ENCODE results near the gene ZBP1. TPM values are rescaled to one million over a fixed set of nuclear protein-coding genes. Genes with fewer than 3 reads are reported as not detected.

ZBP1 gene
- total and polyA plus RNA-seq, 10 of the 15 experiments (the other 5 are each of a cell fraction or from before 2014, with no cell fraction given) = 0.93 to 10.6 (median 4.8) TPM

GRCh38 chr20:57656252-57656820, 36.1 kb upstream of the ZBP1 start:
- H3K27ac ChIP-seq (ENCODE audit: control insufficient read depth, insufficient read depth) = no peak overlapping the region
- H3K4me3 ChIP-seq = no peak overlapping the region
- in situ Hi-C loops (cut with MboI) = loop anchor here (5.0 kb wide), 1 partner anchor 526 kb away; no protein-coding TSS in a partner anchor
- H2AFZ ChIP-seq (ENCODE audit: control insufficient read depth, low read depth, low read length) = no peak overlapping the region
- H4K20me1 ChIP-seq (ENCODE audit: control insufficient read depth, insufficient read depth) = no peaks in the 10 kb centered on the region
- CTCF ChIA-PET = interaction anchor here (4.7 kb wide), 1 partner anchor 431 kb away, joined by 48 read pairs; no protein-coding TSS in a partner anchor
- SMC1A ChIA-PET (ENCODE audit: uncharacterized antibody, unreplicated experiment) = no interaction called here
- H3K27me3 ChIP-seq (replicated peaks in 1 of 2; ENCODE audit: control insufficient read depth in 2 of 2, insufficient read depth in 2 of 2, low read length in 1 of 2) = no peaks in the 10 kb centered on the region
- H3K4me2 ChIP-seq (ENCODE audit: control insufficient read depth, insufficient read depth) = no peak overlapping the region
- no peaks in the 10 kb centered on the region for H3K36me3 ChIP-seq (ENCODE audit: control insufficient read depth in 2 of 2, insufficient read depth in 2 of 2, low read length in 1 of 2)
- no peaks in the 10 kb centered on the region for H3K79me2 ChIP-seq (ENCODE audit: control insufficient read depth, insufficient read depth, low read length)
- RAD21 ChIA-PET (ENCODE audit: unreplicated experiment) = interaction anchor here (0.7 kb wide), 1 partner anchor 26 kb away, joined by 4 read pairs; no protein-coding TSS in a partner anchor
- no TSS peak for BruUV-seq (replicated peaks)
- TF ChIP-seq GABPA (IDR thresholded peaks at IDR 0.05; ENCODE audit: low read depth) = no peak
- no peak for TF ChIP-seq TAF1 (IDR thresholded peaks at IDR 0.05; ENCODE audit: borderline replicate concordance, low read depth, low read length)
- no peak for TF ChIP-seq POLR2A (IDR thresholded peaks at IDR 0.05; ENCODE audit: low read depth, low read length)
- POLR2A ChIA-PET = no interaction called here
- DNase-seq (ENCODE audit: low read depth, low spot score) (no peak), ATAC-seq (no peak), FAIRE-seq (no peak)
- H3K9ac ChIP-seq (ENCODE audit: control insufficient read depth, insufficient read depth, low read length) = no peak overlapping the region
- H3K9me3 ChIP-seq (replicated peaks; ENCODE audit: control insufficient read depth, insufficient read depth, low read length) = no peaks in the 10 kb centered on the region
- intact Hi-C loops (cut with micrococcal nuclease; ENCODE audit: unreplicated experiment) = no loop called here
- H3K4me1 ChIP-seq (ENCODE audit: control insufficient read depth, insufficient read depth, low read length) = no peaks in the 10 kb centered on the region
- 48% methylated on average over 15 of the region's 15 CpGs for WGBS (ENCODE audit: insufficient coverage, insufficient replicate concordance, low lambda C conversion rate, missing lambda C conversion rate)

- TF ChIP-seq REST (IDR thresholded peaks at IDR 0.05; ENCODE audit: low read depth, low read length) = no peak
- TF ChIP-seq ZNF622 (IDR thresholded peaks at IDR 0.05) = no peak
- TF ChIP-seq ATF2 (IDR thresholded peaks at IDR 0.05; ENCODE audit: low read length) = no peak
- TF ChIP-seq SIX5 (IDR thresholded peaks at IDR 0.05; ENCODE audit: low read depth, low read length, severe bottlenecking) = no peak
- TF ChIP-seq SREBF1 (IDR thresholded peaks at IDR 0.05; ENCODE audit: low read length) = no peak
- no peak for TF ChIP-seq EZH2 (IDR thresholded peaks at IDR 0.05; ENCODE audit: borderline replicate concordance, control insufficient read depth, low read depth, low read length)
- ATAC-seq (no peak), FAIRE-seq (no peak), DNase-seq (ENCODE audit: low read depth, low spot score) (no peak)
- no peak overlapping the region for H3K4me2 ChIP-seq (ENCODE audit: control insufficient read depth, insufficient read depth)
- no peak overlapping the region for H2AFZ ChIP-seq (ENCODE audit: control insufficient read depth, low read depth, low read length)
- H3K27ac ChIP-seq (ENCODE audit: control insufficient read depth, insufficient read depth) = no peak overlapping the region
- CTCF ChIA-PET = interaction anchor here (0.8 to 4.7 kb wide), 4 partner anchors 10 to 431 kb away, joined by 3 to 48 read pairs (median 15); no protein-coding TSS in a partner anchor
- RAD21 ChIA-PET (ENCODE audit: unreplicated experiment) = no interaction called here
- SMC1A ChIA-PET (ENCODE audit: uncharacterized antibody, unreplicated experiment) = no interaction called here
- no peaks in the 10 kb centered on the region for H3K36me3 ChIP-seq (ENCODE audit: control insufficient read depth in 2 of 2, insufficient read depth in 2 of 2, low read length in 1 of 2)
- H3K27me3 ChIP-seq (replicated peaks in 1 of 2; ENCODE audit: control insufficient read depth in 2 of 2, insufficient read depth in 2 of 2, low read length in 1 of 2) = no peaks in the 10 kb centered on the region
- no TSS peak for BruUV-seq (replicated peaks)
- H3K4me1 ChIP-seq (ENCODE audit: control insufficient read depth, insufficient read depth, low read length) = no peaks in the 10 kb centered on the region
- POLR2A ChIA-PET = no interaction called here
- no peaks in the 10 kb centered on the region for H3K9me3 ChIP-seq (replicated peaks; ENCODE audit: control insufficient read depth, insufficient read depth, low read length)
- intact Hi-C loops (cut with micrococcal nuclease; ENCODE audit: unreplicated experiment) = loop anchor here (2.0 kb wide), 1 partner anchor 25 kb away; no protein-coding TSS in a partner anchor
- in situ Hi-C loops (cut with MboI) = loop anchor here (5.0 kb wide), 1 partner anchor 527 kb away; no protein-coding TSS in a partner anchor
- WGBS (ENCODE audit: insufficient coverage, insufficient replicate concordance, low lambda C conversion rate, missing lambda C conversion rate) = 59% methylated on average over 11 of the region's 11 CpGs
- H3K9ac ChIP-seq (ENCODE audit: control insufficient read depth, insufficient read depth, low read length) = no peak overlapping the region
- H3K4me3 ChIP-seq = no peak overlapping the region
- no peaks in the 10 kb centered on the region for H4K20me1 ChIP-seq (ENCODE audit: control insufficient read depth, insufficient read depth)
- H3K79me2 ChIP-seq (ENCODE audit: control insufficient read depth, insufficient read depth, low read length) = no peaks in the 10 kb centered on the region
These were observed 35.6 kb upstream of the ZBP1 start for GRCh38 chr20:57655809-57656155.
